Measurements from ENCODE around the gene LHX8. TPM values are rescaled to one million over a fixed set of nuclear protein-coding genes. Genes with fewer than 3 reads are reported as not detected.
A peak's percentile ranks its signal among the peaks of the same experiment; 100 is the strongest.
"Not testable (repeated sequence)": the region's sequence is repeated elsewhere in the genome, so short reads cannot be mapped to it uniquely, and the experiment has no call there.

The LHX8 gene
- not detected in 2 replicates for total RNA-seq
- not detected for polyA plus RNA-seq (2012)

- DNase-seq (ENCODE audit: low read depth): peak; percentile 33
Measured at GRCh38 chr1:75133750-75134646, at the start of gene LHX8. Gene LHX8, plus strand, starts transcription at chr1:75134388. Its CDS starts 2,227 bp downstream, at chr1:75136615.

- no peak for DNase-seq (ENCODE audit: low read depth)
Measured at GRCh38 chr1:75085931-75086330, 48.3 kb upstream of the LHX8 start.

GRCh38 chr1:75087278-75087677 is 46.9 kb upstream of the LHX8 start:
- DNase-seq (ENCODE audit: low read depth): no peak

GRCh38 chr1:75092141-75092540 is 42.0 kb upstream of the LHX8 start:
- DNase-seq (ENCODE audit: low read depth): no peak

GRCh38 chr1:75097654-75098053 is 36.5 kb upstream of the LHX8 start:
- peak; percentile 30 for DNase-seq (ENCODE audit: low read depth)

- no peak for DNase-seq (ENCODE audit: low read depth)
Measured at GRCh38 chr1:75099581-75099980, 34.6 kb upstream of the LHX8 start.

GRCh38 chr1:75100481-75101092 is 33.6 kb upstream of the LHX8 start:
- no peak for DNase-seq (ENCODE audit: low read depth)

GRCh38 chr1:75112362-75112951 is 21.7 kb upstream of the LHX8 start:
- not testable (repeated sequence) for DNase-seq (ENCODE audit: low read depth)

- no peak for DNase-seq (ENCODE audit: low read depth)
Measured at GRCh38 chr1:75115654-75116053, 18.5 kb upstream of the LHX8 start.

- DNase-seq (ENCODE audit: low read depth): no peak
Measured at GRCh38 chr1:75123756-75124155, 10.4 kb upstream of the LHX8 start.

GRCh38 chr1:75124510-75124909 is 9.7 kb upstream of the LHX8 start:
- no peak for DNase-seq (ENCODE audit: low read depth)

- DNase-seq (ENCODE audit: low read depth): no peak
Measured at GRCh38 chr1:75125161-75125726, 8.9 kb upstream of the LHX8 start.

GRCh38 chr1:75126611-75127101 is 7.5 kb upstream of the LHX8 start:
- DNase-seq (ENCODE audit: low read depth): no peak

GRCh38 chr1:75127916-75128717 is 6.1 kb upstream of the LHX8 start:
- DNase-seq (ENCODE audit: low read depth): no peak

GRCh38 chr1:75129660-75129982 is 4.6 kb upstream of the LHX8 start:
- DNase-seq (ENCODE audit: low read depth): no peak

- DNase-seq (ENCODE audit: low read depth): no peak
Measured at GRCh38 chr1:75129983-75130789, 4.0 kb upstream of the LHX8 start.

GRCh38 chr1:75130865-75131564 is 3.2 kb upstream of the LHX8 start:
- DNase-seq (ENCODE audit: low read depth): no peak

GRCh38 chr1:75131565-75132241 is 2.5 kb upstream of the LHX8 start:
- no peak for DNase-seq (ENCODE audit: low read depth)

GRCh38 chr1:75132242-75132811 is 1.9 kb upstream of the LHX8 start:
- DNase-seq (ENCODE audit: low read depth): no peak
